Stimulated activated CD8-positive, alpha-beta memory T cell treated with anti-CD3 and anti-CD28 coated beads, Interleukin-4, amount 100 ng/mL, for 48 hours (primary cell): ENCODE results near the gene DHX58.
A peak's percentile ranks its signal among the peaks of the same experiment; 100 is the strongest.

Experiments used
- DNase-seq: peaks from one replicate; pipeline ENCODE4 v3.0.0-alpha.2; 2020

Gene DHX58

GRCh38 chr17:42079541-42079940, 33.0 kb downstream of the DHX58 start:
- DNase-seq, result no peak

DNA sequence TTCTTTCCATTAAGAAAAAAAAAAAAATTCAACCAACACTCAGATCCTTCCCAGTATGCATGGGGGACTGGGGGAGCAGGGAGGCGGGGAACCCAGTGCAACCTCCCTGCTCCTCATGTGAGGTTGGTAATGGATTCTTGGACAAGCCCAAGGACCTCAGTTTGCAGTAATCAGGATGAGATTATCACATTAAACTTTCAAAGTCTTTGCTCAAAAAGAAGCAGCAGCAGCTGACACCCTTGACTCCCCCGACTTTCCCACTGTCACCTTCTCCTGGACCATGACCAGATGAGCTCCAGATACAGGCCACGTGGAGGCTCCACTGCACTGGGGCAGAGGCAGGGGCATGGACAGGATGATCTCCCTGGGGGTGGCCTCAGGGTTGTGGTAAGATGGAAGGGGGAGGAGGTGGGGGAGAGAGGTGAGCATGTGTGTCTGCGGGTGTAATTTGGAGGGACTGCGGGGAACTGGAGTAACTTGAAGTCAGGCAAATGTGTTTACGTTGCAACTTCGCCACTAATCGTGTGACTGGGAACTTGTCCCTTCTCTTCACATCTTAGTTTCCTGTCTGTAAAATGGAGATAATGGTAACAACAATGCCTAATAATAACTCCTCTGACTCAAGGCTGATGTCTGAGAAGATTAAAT, 34.0 kb downstream of the DHX58 start:
- no peak for DNase-seq

GRCh38 chr17:42077755-42078154, 34.8 kb downstream of the DHX58 start:
- DNase-seq, result no peak

GRCh38 chr17:42076797-42077559, 35.5 kb downstream of the DHX58 start:
- no peak for DNase-seq

DNA sequence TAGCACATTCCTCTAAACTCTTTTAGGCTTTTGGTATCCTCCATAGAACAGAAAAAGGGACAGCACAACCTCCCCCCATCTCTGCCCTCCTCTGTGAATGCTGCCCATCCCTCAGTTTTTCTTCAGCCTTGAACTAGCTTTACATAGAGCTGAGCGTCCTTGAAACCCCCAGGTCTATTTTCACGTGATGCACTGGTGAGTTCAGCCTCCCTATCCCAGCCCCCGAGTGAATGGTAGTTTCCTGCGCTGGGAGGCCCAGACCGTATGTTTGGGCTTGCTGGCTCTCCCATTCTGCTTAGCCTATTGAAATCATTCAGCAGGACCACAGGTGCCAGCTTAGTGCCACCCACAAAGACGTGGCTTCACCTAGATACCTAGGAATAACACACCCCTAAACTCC, 36.7 kb downstream of the DHX58 start:
- no peak for DNase-seq

GRCh38 chr17:42072323-42073187, 40.0 kb downstream of the DHX58 start:
- DNase-seq, result no peak

GRCh38 chr17:42071810-42072209, 40.7 kb downstream of the DHX58 start:
- peak; percentile 47 for DNase-seq

DNA sequence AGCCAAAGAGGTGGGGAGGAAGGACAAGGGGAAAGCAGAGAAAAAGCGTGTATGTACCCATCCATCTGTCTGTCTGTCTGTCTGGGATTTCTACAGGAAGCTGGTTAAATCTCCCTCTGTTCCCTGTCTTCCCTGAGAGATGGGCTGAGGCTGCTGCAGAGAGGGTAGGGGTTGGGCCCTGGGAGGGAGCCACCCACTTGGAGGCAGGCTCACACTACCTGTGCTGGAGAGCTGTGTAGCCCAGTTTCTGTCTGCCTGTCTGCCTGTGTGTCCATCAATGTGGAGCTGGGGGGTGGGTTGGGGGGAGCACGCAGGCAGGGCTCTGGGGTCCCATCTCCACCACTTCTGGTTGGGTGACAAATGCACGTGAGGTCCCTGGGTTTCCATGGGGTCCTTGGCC, 43.5 kb downstream of the DHX58 start:
- no peak for DNase-seq

DNA sequence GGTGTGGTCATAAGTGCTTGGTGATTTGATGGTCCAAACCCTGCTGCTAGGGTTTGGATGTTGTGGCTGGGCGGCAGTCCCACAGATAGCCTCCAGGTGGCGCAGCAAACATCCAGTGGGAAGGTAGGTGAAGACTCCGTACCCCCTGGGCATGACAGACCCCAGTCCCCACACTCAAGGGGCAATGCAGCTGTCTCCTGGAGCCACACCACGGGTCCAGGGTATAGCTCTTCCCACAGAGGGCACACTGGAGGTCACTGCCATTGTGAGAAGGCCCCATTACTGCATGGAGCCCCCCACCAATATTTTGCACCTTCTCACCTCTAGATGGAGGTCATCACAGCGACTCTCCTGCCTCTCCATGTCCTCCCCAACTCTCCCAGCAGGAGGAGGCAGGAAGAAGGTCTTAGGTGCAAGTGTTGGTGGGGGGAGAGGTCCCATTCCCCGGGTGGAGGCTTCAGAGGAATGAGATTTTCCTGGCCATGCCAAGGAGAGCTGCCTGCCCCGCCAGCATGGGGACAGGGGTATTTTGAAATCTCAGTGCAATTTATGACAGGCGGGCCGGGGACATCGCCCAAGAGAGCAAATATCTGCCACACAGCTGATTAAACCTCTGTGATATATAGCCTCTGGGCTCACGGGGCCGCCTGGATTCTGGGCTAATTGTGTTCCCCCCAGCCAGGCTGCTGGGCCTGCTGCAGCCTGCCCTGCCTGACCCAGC, 45.0 kb downstream of the DHX58 start:
- DNase-seq, result peak; percentile 92

DNA sequence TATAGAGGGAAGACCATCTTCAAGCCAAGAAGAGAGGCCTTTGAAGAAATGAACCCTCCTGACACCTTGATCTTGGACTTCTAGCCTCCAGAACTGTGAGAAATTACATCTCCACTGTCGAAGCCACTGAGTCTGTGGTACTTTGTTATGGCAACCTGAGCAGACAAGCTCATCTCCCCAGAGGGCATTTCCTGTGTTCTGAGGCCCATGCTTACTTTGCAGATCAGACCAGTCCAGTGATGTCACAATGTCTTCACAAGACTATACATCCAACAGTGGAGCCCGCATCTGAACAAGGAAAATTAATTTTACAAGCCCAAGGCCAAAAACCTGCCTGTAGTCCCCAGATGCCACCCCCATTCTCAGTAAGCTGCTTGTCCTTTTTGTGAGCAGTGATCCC, 47.3 kb downstream of the DHX58 start:
- DNase-seq, result no peak

GRCh38 chr17:42062681-42063080, 49.8 kb downstream of the DHX58 start:
- DNase-seq, result no peak

DNA sequence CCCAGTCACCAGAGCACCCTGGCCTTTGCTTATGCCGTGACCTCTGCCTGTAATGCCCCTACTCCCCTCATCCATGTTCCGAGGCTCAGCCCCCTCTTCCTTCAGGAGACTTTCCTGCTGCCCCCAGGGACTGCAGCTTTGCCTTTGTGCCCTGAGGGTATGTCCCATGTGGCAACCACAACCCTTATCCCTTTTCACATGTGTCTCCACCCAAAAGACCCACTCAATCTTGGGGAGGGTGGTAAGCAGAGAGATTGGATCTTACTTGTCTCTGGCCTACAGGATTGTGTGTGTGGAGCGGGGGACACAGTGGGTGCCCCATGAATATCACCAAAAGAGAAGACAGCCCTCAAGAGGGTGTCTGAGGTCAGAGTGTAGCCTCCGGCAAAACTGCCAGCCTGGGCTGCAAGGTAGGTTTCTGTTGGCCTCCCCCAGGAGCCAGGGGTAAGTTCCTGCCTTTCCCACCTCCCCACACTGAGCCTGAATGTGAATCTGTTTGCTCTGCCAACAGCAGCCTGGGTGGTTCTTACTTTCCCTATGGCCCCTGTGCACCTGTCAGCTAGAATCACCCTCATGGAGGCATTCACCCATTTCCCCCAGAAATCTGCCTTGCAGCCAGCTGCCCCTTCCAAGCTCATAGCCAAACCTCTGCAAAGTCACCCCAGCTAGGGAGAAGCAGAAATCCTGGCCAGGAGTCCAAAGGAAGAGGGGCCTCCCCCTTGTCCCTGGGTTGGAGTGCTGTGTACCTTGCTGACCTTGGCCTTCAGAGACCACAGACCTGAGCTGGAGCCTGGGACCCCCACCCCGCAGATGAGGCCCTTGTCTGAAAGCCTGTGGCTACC, 50.6 kb downstream of the DHX58 start:
- no peak for DNase-seq

DNA sequence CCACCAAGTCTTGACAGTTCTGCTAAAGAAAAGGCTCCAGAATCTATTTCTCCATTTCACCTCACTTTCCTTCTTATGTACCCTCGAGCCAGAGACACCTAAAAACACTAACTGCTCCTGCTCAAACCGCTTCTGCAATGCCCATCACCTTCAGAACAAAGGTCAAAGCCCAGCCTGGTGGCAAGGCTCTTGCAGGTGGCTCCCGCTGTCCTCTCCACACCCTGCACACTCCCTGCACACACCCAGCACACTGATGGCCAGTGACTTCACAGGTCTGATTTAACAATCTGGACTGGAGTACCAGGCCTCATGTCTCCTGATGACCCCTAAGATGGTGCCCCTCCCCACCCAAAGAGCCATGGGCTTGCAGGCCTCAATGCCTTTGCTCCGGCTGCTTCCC, 52.3 kb downstream of the DHX58 start:
- DNase-seq, result no peak

DNA sequence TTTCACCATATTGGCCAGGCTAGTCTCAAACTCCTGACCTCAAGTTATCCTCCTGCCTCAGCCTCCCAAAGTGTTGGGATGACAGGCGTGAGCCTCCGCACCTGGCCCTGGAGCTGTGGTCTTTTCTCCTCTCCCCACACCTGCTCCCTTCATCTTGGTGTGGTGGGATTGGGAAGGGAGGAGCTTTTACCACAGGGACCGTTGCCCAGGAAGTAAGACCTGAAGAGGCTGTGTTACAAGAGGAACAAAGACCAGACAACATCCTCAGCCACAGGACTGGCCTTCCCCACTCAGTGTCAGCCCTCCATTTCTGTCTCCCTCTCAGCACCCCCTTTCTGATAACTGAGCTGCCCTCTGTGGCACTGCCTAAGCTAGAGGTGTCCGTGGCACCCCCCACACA, 52.7 kb downstream of the DHX58 start:
- DNase-seq, result no peak

- no peak for DNase-seq
These were observed 54.5 kb downstream of the DHX58 start for GRCh38 chr17:42058063-42058462.

- DNase-seq, result no peak
These were observed 55.9 kb downstream of the DHX58 start for GRCh38 chr17:42056635-42057034.

GRCh38 chr17:42055496-42055895, 57.0 kb downstream of the DHX58 start:
- no peak for DNase-seq

DNA sequence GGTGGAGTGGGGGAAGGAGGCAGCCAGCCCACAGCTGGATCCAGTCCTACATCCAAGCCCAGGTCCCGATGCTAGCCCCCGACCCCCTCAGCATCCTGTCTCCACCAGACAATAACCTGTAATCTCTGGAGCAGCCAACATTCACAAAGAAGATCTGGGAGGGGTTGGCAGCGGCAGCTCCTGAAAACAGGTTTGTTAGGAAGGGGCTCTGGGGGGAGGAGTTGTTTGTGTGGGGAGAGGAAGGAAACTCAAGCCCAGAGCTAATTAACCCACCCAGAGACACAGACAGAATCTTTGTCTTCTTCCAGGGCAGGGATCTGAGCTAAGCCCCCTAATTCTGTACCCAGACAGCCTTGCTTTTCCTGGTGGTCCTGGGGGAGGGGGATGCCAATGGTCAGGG, 57.5 kb downstream of the DHX58 start:
- no peak for DNase-seq

GRCh38 chr17:42053731-42054500, 58.6 kb downstream of the DHX58 start:
- no peak for DNase-seq

- DNase-seq, result no peak
These were observed 60.1 kb downstream of the DHX58 start for GRCh38 chr17:42052346-42052877.

- DNase-seq, result no peak
These were observed 60.9 kb downstream of the DHX58 start for GRCh38 chr17:42051645-42052044.
